ENCODE data around the gene USP34.

Gene USP34

DNA sequence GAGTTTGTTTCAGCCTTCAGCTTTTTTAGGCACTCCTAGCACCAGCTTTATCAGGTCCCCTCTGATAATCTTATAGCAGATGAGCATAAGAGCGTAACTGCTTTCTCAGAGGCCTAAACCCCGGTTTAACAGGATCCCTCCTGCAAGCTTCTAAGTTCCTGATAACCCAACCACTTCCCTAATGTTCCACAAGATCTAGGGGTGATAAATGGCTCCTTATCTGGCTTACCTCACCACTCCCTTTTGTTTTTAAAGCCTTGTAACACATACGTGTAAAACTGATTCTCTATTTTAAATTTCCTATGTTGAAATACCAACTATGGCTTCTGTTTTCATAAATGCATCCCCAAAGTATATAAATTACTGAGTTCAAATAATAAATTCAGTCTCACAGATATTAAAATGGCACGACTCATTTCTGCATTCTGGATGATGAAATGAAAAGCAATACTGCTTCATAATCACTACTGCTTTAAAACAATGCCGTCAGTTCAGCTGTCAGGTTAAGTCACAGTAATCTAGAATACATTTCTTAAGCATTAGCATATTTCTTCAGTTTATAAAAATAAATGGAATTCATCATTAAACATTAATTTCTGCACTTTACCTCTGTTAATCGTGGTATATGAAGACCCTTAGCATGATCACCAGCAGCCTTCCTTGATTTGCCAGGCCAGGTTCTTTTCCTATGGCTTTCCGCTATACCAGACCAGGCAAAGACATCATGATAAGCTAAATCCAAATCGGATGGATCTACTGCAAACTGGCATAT, 182.6 kb downstream of the USP34 start:
- DNase-seq (ENCODE audit: low spot score): no peak
- H2BK5ac ChIP-seq (ENCODE audit: low read length): no peak overlapping the region
- no peaks in the 10 kb centered on the region for H3K9me3 ChIP-seq (replicated peaks in 1 of 2; ENCODE audit: control insufficient read depth in 2 of 2, insufficient read depth in 1 of 2, low read depth in 1 of 2, low read length in 2 of 2)
- WGBS, 2 donors (ENCODE audit: extremely low coverage in 2 of 2, insufficient read length in 2 of 2, insufficient replicate concordance in 1 of 2): no CpG with 5 or more reads among the region's 8 CpGs
- no peak overlapping the region for H3K9ac ChIP-seq (ENCODE audit: low read depth, low read length, poor library complexity)
- H2BK12ac ChIP-seq (ENCODE audit: low read length): no peak overlapping the region
- H3K14ac ChIP-seq (ENCODE audit: low read length): no peak overlapping the region
- no peak overlapping the region for H3K27ac ChIP-seq (replicated peaks; ENCODE audit: low read length)
- no peak overlapping the region for H4K91ac ChIP-seq (ENCODE audit: low read depth, low read length, poor library complexity)
- no peaks in the 10 kb centered on the region for H3K4me1 ChIP-seq (ENCODE audit: control insufficient read depth in 2 of 2, insufficient read depth in 1 of 2, low read depth in 1 of 2, low read length in 2 of 2)
- H2AK5ac ChIP-seq (ENCODE audit: low read depth, low read length): no peak overlapping the region
- H2BK120ac ChIP-seq (ENCODE audit: low read depth, low read length): no peak overlapping the region
- no peak overlapping the region for H3K4me3 ChIP-seq (ENCODE audit: low read length in 2 of 2)
- H3K4me2 ChIP-seq (ENCODE audit: insufficient read depth, low read length, poor library complexity, severe bottlenecking): no peak overlapping the region
- H3K27me3 ChIP-seq (ENCODE audit: control insufficient read depth in 3 of 3, insufficient read depth in 3 of 3, low read depth in 1 of 3, low read length in 3 of 3): no peaks in the 10 kb centered on the region
- H3K36me3 ChIP-seq (replicated peaks in 1 of 2; ENCODE audit: control insufficient read depth in 2 of 2, insufficient read depth in 2 of 2, low read length in 2 of 2): peaks cover 2 to 48% of the 10 kb centered on the region in 2 donors
- no peak overlapping the region for H3K18ac ChIP-seq (ENCODE audit: low read length)
- no peak overlapping the region for H2BK15ac ChIP-seq (ENCODE audit: low read length)
- no peak overlapping the region for H4K8ac ChIP-seq (ENCODE audit: low read depth, low read length)
- no peaks in the 10 kb centered on the region for H3K79me1 ChIP-seq (ENCODE audit: low read depth, low read length)
- no peak overlapping the region for H2AFZ ChIP-seq (ENCODE audit: low read length)
- H3K23ac ChIP-seq (ENCODE audit: low read depth, low read length, poor library complexity): no peak overlapping the region
- H3K4ac ChIP-seq (ENCODE audit: low read length): no peak overlapping the region

DNA sequence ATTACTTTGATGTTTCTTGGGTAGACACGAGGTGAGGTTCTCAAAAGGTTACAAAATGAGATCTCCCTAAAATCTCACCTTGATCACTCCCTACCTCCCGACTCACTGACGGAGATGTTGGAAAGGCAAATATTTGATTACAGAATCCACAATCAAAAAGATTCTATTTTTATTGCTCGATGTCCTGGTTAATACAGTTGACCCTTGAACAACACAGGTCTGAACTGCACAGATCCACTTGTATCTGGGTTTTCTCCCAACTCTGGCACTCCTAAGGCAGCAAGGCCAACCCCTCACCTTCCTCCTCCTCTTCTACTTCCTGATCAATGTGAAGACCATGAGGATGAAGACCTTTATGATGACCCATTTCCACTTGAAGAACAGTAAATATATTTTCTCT, 183.6 kb downstream of the USP34 start:
- Histone ChIP-seq H2BK120ac (ENCODE audit: low read depth, low read length) (no peak overlapping the region), H2BK5ac (ENCODE audit: low read length) (no peak overlapping the region), H2AK5ac (ENCODE audit: low read depth, low read length) (no peak overlapping the region), H3K18ac (ENCODE audit: low read length) (no peak overlapping the region), H3K4me3 (ENCODE audit: low read length in 2 of 2) (no peak overlapping the region), H3K4ac (ENCODE audit: low read length) (no peak overlapping the region), H3K27ac (replicated peaks; ENCODE audit: low read length) (no peak overlapping the region), H4K91ac (ENCODE audit: low read depth, low read length, poor library complexity) (no peak overlapping the region), H3K79me1 (ENCODE audit: low read depth, low read length) (no peaks in the 10 kb centered on the region), H3K23ac (ENCODE audit: low read depth, low read length, poor library complexity) (no peak overlapping the region), H3K9ac (ENCODE audit: low read depth, low read length, poor library complexity) (no peak overlapping the region), H2AFZ (ENCODE audit: low read length) (no peak overlapping the region), H3K9me3 (replicated peaks in 1 of 2; ENCODE audit: control insufficient read depth in 2 of 2, insufficient read depth in 1 of 2, low read depth in 1 of 2, low read length in 2 of 2) (no peaks in the 10 kb centered on the region), H2BK15ac (ENCODE audit: low read length) (no peak overlapping the region), H3K4me2 (ENCODE audit: insufficient read depth, low read length, poor library complexity, severe bottlenecking) (no peak overlapping the region), H3K36me3 (replicated peaks in 1 of 2; ENCODE audit: control insufficient read depth in 2 of 2, insufficient read depth in 2 of 2, low read length in 2 of 2) (peaks cover 5 to 49% of the 10 kb centered on the region in 2 donors), H2BK12ac (ENCODE audit: low read length) (no peak overlapping the region), H3K4me1 (ENCODE audit: control insufficient read depth in 2 of 2, insufficient read depth in 1 of 2, low read depth in 1 of 2, low read length in 2 of 2) (no peaks in the 10 kb centered on the region), H3K27me3 (ENCODE audit: control insufficient read depth in 3 of 3, insufficient read depth in 3 of 3, low read depth in 1 of 3, low read length in 3 of 3) (no peaks in the 10 kb centered on the region), H4K8ac (ENCODE audit: low read depth, low read length) (no peak overlapping the region), H3K14ac (ENCODE audit: low read length) (no peak overlapping the region)
- DNase-seq (ENCODE audit: low spot score): no peak
- no CpG with 5 or more reads among the region's 4 CpGs for WGBS, 2 donors (ENCODE audit: extremely low coverage in 2 of 2, insufficient read length in 2 of 2, insufficient replicate concordance in 1 of 2)

DNA sequence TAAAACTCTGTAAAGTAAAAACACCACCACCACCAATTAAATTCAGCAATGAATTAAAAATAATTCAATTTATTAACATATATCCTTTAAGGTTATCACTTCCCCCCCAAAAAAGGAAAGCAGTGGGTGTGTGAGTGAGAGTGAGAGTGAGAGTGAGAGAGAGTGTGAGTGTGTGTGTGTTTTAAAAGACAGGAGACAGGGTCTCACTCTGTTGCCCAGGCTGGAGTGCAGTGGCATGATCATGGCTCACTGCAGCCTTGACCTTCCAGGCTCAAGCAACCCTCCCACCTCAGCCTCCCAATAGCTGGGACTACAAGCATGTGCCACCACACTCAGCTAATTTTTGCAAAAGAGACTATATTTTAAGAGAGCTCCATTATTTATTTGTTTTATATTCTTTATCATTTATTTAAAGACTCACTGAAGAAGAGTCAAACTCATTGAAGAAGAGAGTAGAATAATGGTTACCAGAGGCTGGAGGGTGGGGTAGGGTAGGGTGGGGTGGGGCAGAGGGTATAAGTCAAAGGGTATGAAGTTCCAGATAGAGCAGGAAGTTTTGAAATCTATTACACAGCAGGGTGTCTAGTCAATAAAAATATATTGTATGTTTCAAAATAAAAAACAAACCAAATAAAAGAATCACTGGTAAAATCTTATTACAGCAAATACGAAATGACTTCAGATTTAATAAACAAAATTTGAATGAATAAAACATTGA, 187.3 kb downstream of the USP34 start:
- Histone ChIP-seq H3K79me1 (ENCODE audit: low read depth, low read length) (no peaks in the 10 kb centered on the region), H3K14ac (ENCODE audit: low read length) (no peak overlapping the region), H3K23ac (ENCODE audit: low read depth, low read length, poor library complexity) (no peak overlapping the region), H3K4me3 (ENCODE audit: low read length in 2 of 2) (no peak overlapping the region), H3K18ac (ENCODE audit: low read length) (no peak overlapping the region), H3K4me2 (ENCODE audit: insufficient read depth, low read length, poor library complexity, severe bottlenecking) (no peak overlapping the region), H3K9ac (ENCODE audit: low read depth, low read length, poor library complexity) (no peak overlapping the region), H3K4me1 (ENCODE audit: control insufficient read depth in 2 of 2, insufficient read depth in 1 of 2, low read depth in 1 of 2, low read length in 2 of 2) (no peaks in the 10 kb centered on the region), H2BK15ac (ENCODE audit: low read length) (no peak overlapping the region), H2AK5ac (ENCODE audit: low read depth, low read length) (no peak overlapping the region), H2BK12ac (ENCODE audit: low read length) (no peak overlapping the region), H3K4ac (ENCODE audit: low read length) (no peak overlapping the region), H2BK5ac (ENCODE audit: low read length) (no peak overlapping the region), H2AFZ (ENCODE audit: low read length) (no peak overlapping the region), H2BK120ac (ENCODE audit: low read depth, low read length) (no peak overlapping the region), H4K91ac (ENCODE audit: low read depth, low read length, poor library complexity) (no peak overlapping the region), H4K8ac (ENCODE audit: low read depth, low read length) (no peak overlapping the region), H3K27me3 (ENCODE audit: control insufficient read depth in 3 of 3, insufficient read depth in 3 of 3, low read depth in 1 of 3, low read length in 3 of 3) (no peaks in the 10 kb centered on the region), H3K36me3 (replicated peaks in 1 of 2; ENCODE audit: control insufficient read depth in 2 of 2, insufficient read depth in 2 of 2, low read length in 2 of 2) (peaks cover 5 to 64% of the 10 kb centered on the region in 2 donors), H3K27ac (replicated peaks; ENCODE audit: low read length) (no peak overlapping the region), H3K9me3 (replicated peaks in 1 of 2; ENCODE audit: control insufficient read depth in 2 of 2, insufficient read depth in 1 of 2, low read depth in 1 of 2, low read length in 2 of 2) (no peaks in the 10 kb centered on the region)
- no peak for DNase-seq (ENCODE audit: low spot score)
- WGBS, 2 donors (ENCODE audit: extremely low coverage in 2 of 2, insufficient read length in 2 of 2, insufficient replicate concordance in 1 of 2): no CpG with 5 or more reads among the region's 1 CpG

DNA sequence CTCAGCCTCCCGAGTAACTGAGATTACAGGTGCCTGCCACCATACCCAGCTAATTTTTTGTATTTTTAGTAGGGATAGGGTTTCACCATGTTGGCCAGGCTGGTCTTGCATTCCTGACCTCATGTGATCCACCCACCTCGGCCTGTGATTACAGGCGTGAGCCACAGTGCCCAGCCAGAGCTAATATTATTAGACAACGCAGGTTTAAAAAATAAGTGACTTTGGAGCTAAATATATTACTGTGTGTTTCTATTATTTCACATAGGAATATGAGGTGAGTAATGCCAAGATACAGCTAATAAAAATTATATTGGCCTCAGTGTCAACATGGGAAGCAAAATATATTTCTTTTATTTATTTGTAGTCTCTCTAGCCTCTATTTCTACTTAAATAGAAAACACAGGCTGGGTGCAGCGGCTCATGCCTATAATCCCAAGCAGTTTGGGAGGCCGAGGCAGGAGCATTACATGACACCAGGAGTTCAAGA, 188.7 kb downstream of the USP34 start:
- no peaks in the 10 kb centered on the region for H3K27me3 ChIP-seq (ENCODE audit: control insufficient read depth in 3 of 3, insufficient read depth in 3 of 3, low read depth in 1 of 3, low read length in 3 of 3)
- H4K8ac ChIP-seq (ENCODE audit: low read depth, low read length): no peak overlapping the region
- H3K9me3 ChIP-seq (replicated peaks in 1 of 2; ENCODE audit: control insufficient read depth in 2 of 2, insufficient read depth in 1 of 2, low read depth in 1 of 2, low read length in 2 of 2): no peaks in the 10 kb centered on the region
- no peak overlapping the region for H2BK15ac ChIP-seq (ENCODE audit: low read length)
- no peak overlapping the region for H2BK5ac ChIP-seq (ENCODE audit: low read length)
- no peak overlapping the region for H3K14ac ChIP-seq (ENCODE audit: low read length)
- no peak overlapping the region for H2BK120ac ChIP-seq (ENCODE audit: low read depth, low read length)
- H2BK12ac ChIP-seq (ENCODE audit: low read length): no peak overlapping the region
- no peak for DNase-seq (ENCODE audit: low spot score)
- H2AFZ ChIP-seq (ENCODE audit: low read length): no peak overlapping the region
- H3K18ac ChIP-seq (ENCODE audit: low read length): no peak overlapping the region
- no peaks in the 10 kb centered on the region for H3K79me1 ChIP-seq (ENCODE audit: low read depth, low read length)
- no peak overlapping the region for H3K4me2 ChIP-seq (ENCODE audit: insufficient read depth, low read length, poor library complexity, severe bottlenecking)
- no peak overlapping the region for H3K9ac ChIP-seq (ENCODE audit: low read depth, low read length, poor library complexity)
- H4K91ac ChIP-seq (ENCODE audit: low read depth, low read length, poor library complexity): no peak overlapping the region
- H3K4me3 ChIP-seq (ENCODE audit: low read length in 2 of 2): no peak overlapping the region
- H3K23ac ChIP-seq (ENCODE audit: low read depth, low read length, poor library complexity): no peak overlapping the region
- H3K4me1 ChIP-seq (ENCODE audit: control insufficient read depth in 2 of 2, insufficient read depth in 1 of 2, low read depth in 1 of 2, low read length in 2 of 2): no peaks in the 10 kb centered on the region
- no peak overlapping the region for H3K4ac ChIP-seq (ENCODE audit: low read length)
- H2AK5ac ChIP-seq (ENCODE audit: low read depth, low read length): no peak overlapping the region
- no peak overlapping the region for H3K27ac ChIP-seq (replicated peaks; ENCODE audit: low read length)
- H3K36me3 ChIP-seq (replicated peaks in 1 of 2; ENCODE audit: control insufficient read depth in 2 of 2, insufficient read depth in 2 of 2, low read length in 2 of 2): peaks cover 5 to 64% of the 10 kb centered on the region in 2 donors
- no CpG with 5 or more reads among the region's 6 CpGs for WGBS, 2 donors (ENCODE audit: extremely low coverage in 2 of 2, insufficient read length in 2 of 2, insufficient replicate concordance in 1 of 2)

Data from neuronal stem cell (in vitro differentiated cells).